ENCODE data around the gene SLC10A7. TPM values are rescaled to one million over a fixed set of nuclear protein-coding genes. Genes with fewer than 3 reads are reported as not detected.

The SLC10A7 gene
- total RNA-seq, 4 donors from 2014 or later = 12.0 to 56.1 (median 15.9) TPM

GRCh38 chr4:146442801-146443200 is 78.9 kb downstream of the SLC10A7 start:
- Histone ChIP-seq H3K27ac (no peak overlapping the region), H3K9me3 (no peaks in the 10 kb centered on the region), H3K4me1 (peaks cover 0 to 8% (median 0%) of the 10 kb centered on the region in 4 donors), H3K27me3 (no peaks in the 10 kb centered on the region), H3K4me3 (no peak overlapping the region), H3K36me3 (no peaks in the 10 kb centered on the region)
- intact Hi-C loops (cut with DNase I; ENCODE audit: low total_unique reads) (no loop called here), in situ Hi-C loops (cut with MboI; ENCODE audit: low pct_ligation_motif_present in 1 of 4, low pct_unique_long_range_greater_than_20kb in 1 of 4, low sequenced_read_pairs in 3 of 4) (no loop called here)
- no peak for TF ChIP-seq CTCF (IDR thresholded peaks at IDR 0.05)
- 83 to 86% methylated on average over 1 of the region's 1 CpG for WGBS, 2 donors (ENCODE audit: low coverage in 1 of 2)
- no peak for DNase-seq

GRCh38 chr4:146439999-146440398 is 81.7 kb downstream of the SLC10A7 start:
- H3K36me3 ChIP-seq = no peaks in the 10 kb centered on the region
- H3K27me3 ChIP-seq = no peaks in the 10 kb centered on the region
- no peak for TF ChIP-seq EP300 (IDR thresholded peaks at IDR 0.05; ENCODE audit: low read depth)
- no peak for TF ChIP-seq CTCF (IDR thresholded peaks at IDR 0.05)
- no peak for TF ChIP-seq POLR2A (IDR thresholded peaks at IDR 0.05)
- TF ChIP-seq POLR2AphosphoS5 (IDR thresholded peaks at IDR 0.05) = no peak
- H3K27ac ChIP-seq = no peak overlapping the region
- intact Hi-C loops (cut with DNase I; ENCODE audit: low total_unique reads) (no loop called here), in situ Hi-C loops (cut with MboI; ENCODE audit: low pct_ligation_motif_present in 1 of 4, low pct_unique_long_range_greater_than_20kb in 1 of 4, low sequenced_read_pairs in 3 of 4) (no loop called here)
- H3K4me1 ChIP-seq = peaks cover 0 to 8% (median 0%) of the 10 kb centered on the region in 4 donors
- WGBS, 2 donors (ENCODE audit: low coverage in 1 of 2) = 88 to 91% methylated on average over 3 to 4 of the region's 4 CpGs
- no peak overlapping the region for H3K4me3 ChIP-seq
- no peaks in the 10 kb centered on the region for H3K9me3 ChIP-seq
- DNase-seq = no peak

- 57 to 81% methylated on average over 1 of the region's 1 CpG for WGBS, 2 donors (ENCODE audit: low coverage in 1 of 2)
- intact Hi-C loops (cut with DNase I; ENCODE audit: low total_unique reads) = no loop called here
- Histone ChIP-seq H3K4me1 (peaks cover 0 to 8% (median 0%) of the 10 kb centered on the region in 4 donors), H3K9me3 (no peaks in the 10 kb centered on the region), H3K27me3 (no peaks in the 10 kb centered on the region), H3K36me3 (no peaks in the 10 kb centered on the region), H3K4me3 (no peak overlapping the region), H3K27ac (no peak overlapping the region)
- in situ Hi-C loops (cut with MboI; ENCODE audit: low pct_ligation_motif_present in 1 of 4, low pct_unique_long_range_greater_than_20kb in 1 of 4, low sequenced_read_pairs in 3 of 4) = no loop called here
- TF ChIP-seq EP300 (IDR thresholded peaks at IDR 0.05; ENCODE audit: low read depth) (no peak), POLR2A (IDR thresholded peaks at IDR 0.05) (no peak), POLR2AphosphoS5 (IDR thresholded peaks at IDR 0.05) (no peak)
- no peak for DNase-seq
Measured at GRCh38 chr4:146439437-146439836, 82.3 kb downstream of the SLC10A7 start.

GRCh38 chr4:146437778-146438177 is 84.0 kb downstream of the SLC10A7 start:
- no peak for TF ChIP-seq CTCF (IDR thresholded peaks at IDR 0.05)
- no peak for TF ChIP-seq EP300 (IDR thresholded peaks at IDR 0.05; ENCODE audit: low read depth)
- no peak for TF ChIP-seq POLR2AphosphoS5 (IDR thresholded peaks at IDR 0.05)
- TF ChIP-seq POLR2A (IDR thresholded peaks at IDR 0.05) = no peak
- Histone ChIP-seq H3K27ac (no peak overlapping the region), H3K9me3 (no peaks in the 10 kb centered on the region), H3K4me3 (no peak overlapping the region), H3K27me3 (no peaks in the 10 kb centered on the region), H3K4me1 (peaks cover 0 to 8% (median 0%) of the 10 kb centered on the region in 4 donors), H3K36me3 (no peaks in the 10 kb centered on the region)
- in situ Hi-C loops (cut with MboI; ENCODE audit: low pct_ligation_motif_present in 1 of 4, low pct_unique_long_range_greater_than_20kb in 1 of 4, low sequenced_read_pairs in 3 of 4) (no loop called here), intact Hi-C loops (cut with DNase I; ENCODE audit: low total_unique reads) (no loop called here)
- DNase-seq = no peak
- WGBS, 2 donors (ENCODE audit: low coverage in 1 of 2) = 78 to 84% methylated on average over 2 of the region's 2 CpGs
